GM18909 (cell line): ENCODE measurements around the gene SIGLEC1.

Source experiments
- ATAC-seq: cut with Tn5 transposase; IDR thresholded peaks from one replicate; pipeline ENCODE4 v1.9.1; 2021; ENCODE audit warnings: mild to moderate bottlenecking; ENCODE audit not compliant: unreplicated experiment, poor library complexity

Gene SIGLEC1

GRCh38 chr20:3729378-3729777, 17.0 kb upstream of the SIGLEC1 start:
- ATAC-seq: no peak

GRCh38 chr20:3728876-3729275, 16.5 kb upstream of the SIGLEC1 start:
- ATAC-seq: no peak

- no peak for ATAC-seq
Observed at GRCh38 chr20:3728354-3728753, 16.0 kb upstream of the SIGLEC1 start.

GRCh38 chr20:3727401-3728021, 15.1 kb upstream of the SIGLEC1 start:
- no peak for ATAC-seq

GRCh38 chr20:3724356-3724755, 12.0 kb upstream of the SIGLEC1 start:
- no peak for ATAC-seq

- no peak for ATAC-seq
Observed at GRCh38 chr20:3723284-3723683, 10.9 kb upstream of the SIGLEC1 start.

- no peak for ATAC-seq
Observed at GRCh38 chr20:3721912-3722311, 9.5 kb upstream of the SIGLEC1 start.

GRCh38 chr20:3720626-3721025, 8.2 kb upstream of the SIGLEC1 start:
- no peak for ATAC-seq

- ATAC-seq: no peak
Observed at GRCh38 chr20:3720068-3720467, 7.7 kb upstream of the SIGLEC1 start.

- ATAC-seq: no peak
Observed at GRCh38 chr20:3719046-3719445, 6.6 kb upstream of the SIGLEC1 start.

GRCh38 chr20:3716195-3716834, 3.9 kb upstream of the SIGLEC1 start:
- no peak for ATAC-seq

GRCh38 chr20:3714092-3714491, 1.7 kb upstream of the SIGLEC1 start:
- ATAC-seq: no peak

- ATAC-seq: no peak
Observed at GRCh38 chr20:3711484-3711941, 887 bp downstream of the SIGLEC1 start.

GRCh38 chr20:3710703-3711483, 1.5 kb downstream of the SIGLEC1 start:
- ATAC-seq: peak; percentile 55

GRCh38 chr20:3710011-3710466, 2.4 kb downstream of the SIGLEC1 start:
- no peak for ATAC-seq

GRCh38 chr20:3707508-3707899, 4.9 kb downstream of the SIGLEC1 start:
- ATAC-seq: no peak

- no peak for ATAC-seq
Observed at GRCh38 chr20:3706774-3707507, 5.5 kb downstream of the SIGLEC1 start.

- ATAC-seq: no peak
Observed at GRCh38 chr20:3705970-3706739, 6.2 kb downstream of the SIGLEC1 start.

GRCh38 chr20:3705491-3705969, 6.9 kb downstream of the SIGLEC1 start:
- ATAC-seq: no peak

- no peak for ATAC-seq
Observed at GRCh38 chr20:3704087-3704486, 8.3 kb downstream of the SIGLEC1 start.
